SK-N-SH treated with all-trans-retinoic acid at 6 μM for 48 hours (cell line): ENCODE results near the gene KREMEN2.

ENCODE experiments used
- ATAC-seq: fragments of 200-7000 bp; cut with Tn5 transposase; 3 replicates; pipeline ENCODE4 v1.9.1; 2020; ENCODE audit warnings: mild to moderate bottlenecking, moderate library complexity
- ARNTL ChIP-seq: fragments of 450-650 bp; formaldehyde crosslinking; IDR thresholded peaks from 2 replicates; pipeline ENCODE4 v1.5.0; 2020; ENCODE audit warnings: low read depth, mild to moderate bottlenecking, moderate library complexity, borderline replicate concordance
- BACH2 ChIP-seq: fragments of 250-450 bp; sonication (Bioruptor Pico); IDR thresholded peaks from 2 replicates; pipeline ENCODE4 v1.9.0; 2021; ENCODE audit warnings: mild to moderate bottlenecking, borderline replicate concordance
- CSDC2 ChIP-seq: fragments of 250-450 bp; sonication (Bioruptor Pico); IDR thresholded peaks from 2 replicates; pipeline ENCODE4 v1.5.0; 2020; ENCODE audit warnings: mild to moderate bottlenecking, moderate library complexity
- CSRNP3 ChIP-seq: fragments of 250-450 bp; sonication (Bioruptor Pico); IDR thresholded peaks from 2 replicates; pipeline ENCODE4 v1.5.1; 2021; ENCODE audit warnings: mild to moderate bottlenecking, moderate library complexity
- ESRRG ChIP-seq: fragments of 250-450 bp; sonication (Bioruptor Pico); IDR thresholded peaks from 2 replicates; pipeline ENCODE4 v1.6.1; 2021; ENCODE audit warnings: mild to moderate bottlenecking
- GLIS3 ChIP-seq: fragments of 250-450 bp; sonication (Bioruptor Pico); IDR thresholded peaks from 2 replicates; pipeline ENCODE4 v1.5.0; 2020; ENCODE audit warnings: mild to moderate bottlenecking, moderate library complexity
- ISL1 ChIP-seq: fragments of 250-450 bp; sonication (Bioruptor Pico); IDR thresholded peaks from 2 replicates; pipeline ENCODE4 v2.1.2; 2022; ENCODE audit warnings: mild to moderate bottlenecking, moderate library complexity
- PATZ1 ChIP-seq: fragments of 250-450 bp; sonication (Bioruptor Pico); IDR thresholded peaks from 2 replicates; pipeline ENCODE4 v1.8.0; 2020; ENCODE audit warnings: mild to moderate bottlenecking, moderate library complexity, borderline replicate concordance
- POU6F1 ChIP-seq: fragments of 250-450 bp; sonication (Bioruptor Pico); IDR thresholded peaks from 2 replicates; pipeline ENCODE4 v1.8.0; 2021; ENCODE audit warnings: low read depth, mild to moderate bottlenecking, moderate library complexity, borderline replicate concordance
- PPARA ChIP-seq: fragments of 250-450 bp; sonication (Bioruptor Pico); IDR thresholded peaks from 2 replicates; pipeline ENCODE4 v1.5.0; 2020; ENCODE audit warnings: mild to moderate bottlenecking, borderline replicate concordance
- RARB ChIP-seq: fragments of 250-450 bp; sonication (Bioruptor Pico); IDR thresholded peaks from 2 replicates; pipeline ENCODE4 v1.8.0; 2021; ENCODE audit warnings: mild to moderate bottlenecking, moderate library complexity
- SNAI2 ChIP-seq: fragments of 250-450 bp; sonication (Bioruptor Pico); IDR thresholded peaks from 2 replicates; pipeline ENCODE4 v1.5.0; 2020; ENCODE audit warnings: mild to moderate bottlenecking, moderate library complexity
- TCF4 ChIP-seq: fragments of 250-450 bp; sonication (Bioruptor Pico); IDR thresholded peaks from 2 replicates; pipeline ENCODE4 v1.8.0; 2021; ENCODE audit warnings: mild to moderate bottlenecking, moderate library complexity, borderline replicate concordance
- TOX ChIP-seq: fragments of 250-450 bp; sonication (Bioruptor Pico); IDR thresholded peaks from 2 replicates; pipeline ENCODE4 v1.8.0; 2021; ENCODE audit warnings: mild to moderate bottlenecking, moderate library complexity, borderline replicate concordance
- ZC3H10 ChIP-seq: fragments of 250-450 bp; sonication (Bioruptor Pico); IDR thresholded peaks from 2 replicates; pipeline ENCODE4 v1.5.1; 2021; ENCODE audit warnings: mild to moderate bottlenecking, moderate library complexity
- ZFP3 ChIP-seq: fragments of 250-450 bp; sonication (Bioruptor Pico); IDR thresholded peaks from 2 replicates; pipeline ENCODE4 v1.5.0; 2020; ENCODE audit warnings: mild to moderate bottlenecking, moderate library complexity
- ZFP30 ChIP-seq: fragments of 450-650 bp; formaldehyde crosslinking; IDR thresholded peaks from 2 replicates; pipeline ENCODE4 v1.5.0; 2022; ENCODE audit warnings: mild to moderate bottlenecking, moderate library complexity
- ZNF565 ChIP-seq: fragments of 450-650 bp; formaldehyde crosslinking; conservative IDR thresholded peaks from 2 replicates; pipeline ENCODE4 v1.5.0; 2020; ENCODE audit warnings: low read depth, mild to moderate bottlenecking, moderate library complexity
- ZNF70 ChIP-seq: fragments of 450-650 bp; formaldehyde crosslinking; IDR thresholded peaks from 2 replicates; pipeline ENCODE4 v1.5.0; 2020; ENCODE audit warnings: mild to moderate bottlenecking, moderate library complexity
- ZNF8 ChIP-seq: fragments of 450-650 bp; formaldehyde crosslinking; IDR thresholded peaks from 2 replicates; pipeline ENCODE4 v1.5.0; 2020; ENCODE audit warnings: mild to moderate bottlenecking, moderate library complexity
- TF ChIP-seq, protein P1 (sequence below): fragments of 250-450 bp; sonication (Bioruptor Pico); IDR thresholded peaks from 2 replicates; pipeline ENCODE4 v1.5.0; 2020; ENCODE audit warnings: mild to moderate bottlenecking, moderate library complexity
- TF ChIP-seq, protein P2 (sequence below): fragments of 250-450 bp; sonication (Bioruptor Pico); IDR thresholded peaks from 2 replicates; pipeline ENCODE4 v1.5.1; 2020; ENCODE audit warnings: low read depth, mild to moderate bottlenecking, moderate library complexity

The KREMEN2 gene

DNA sequence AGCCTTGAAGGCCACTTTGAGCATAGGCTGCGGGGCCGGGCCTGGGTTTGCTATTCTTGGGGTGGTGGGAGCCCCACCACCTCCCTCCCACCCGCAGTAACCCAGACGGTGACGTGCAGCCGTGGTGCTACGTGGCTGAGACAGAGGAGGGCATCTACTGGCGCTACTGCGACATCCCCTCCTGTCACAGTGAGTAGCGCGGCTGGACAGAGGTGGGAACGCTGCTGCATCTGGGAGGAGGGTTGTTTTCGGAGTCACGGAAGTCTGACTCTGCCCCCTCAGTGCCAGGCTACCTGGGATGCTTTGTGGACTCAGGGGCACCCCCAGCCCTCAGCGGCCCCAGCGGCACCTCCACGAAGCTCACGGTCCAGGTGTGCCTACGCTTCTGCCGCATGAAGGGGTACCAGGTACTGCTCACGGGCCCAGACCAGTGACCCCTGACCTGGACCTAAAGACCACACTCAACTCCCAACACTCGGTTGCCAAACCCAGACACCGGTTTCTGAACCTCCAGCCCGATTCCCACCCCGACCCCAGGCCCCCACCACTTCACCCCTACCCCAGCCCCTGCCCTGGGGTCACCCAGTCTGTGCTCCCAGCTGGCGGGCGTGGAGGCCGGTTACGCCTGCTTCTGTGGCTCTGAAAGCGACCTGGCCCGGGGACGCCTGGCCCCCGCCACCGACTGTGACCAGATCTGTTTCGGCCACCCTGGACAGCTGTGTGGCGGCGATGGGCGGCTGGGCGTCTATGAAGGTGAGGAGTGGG, 2.1 kb downstream of the KREMEN2 start:
- ATAC-seq, result no peak
- TF ChIP-seq TCF4 (CRISPR knock-in tag) (no peak), ZNF70 (CRISPR knock-in tag) (no peak), PATZ1 (no peak), BACH2 (no peak), PPARA (CRISPR knock-in tag) (no peak), ZFP3 (CRISPR knock-in tag) (no peak)
- TF ChIP-seq, protein P1, sequence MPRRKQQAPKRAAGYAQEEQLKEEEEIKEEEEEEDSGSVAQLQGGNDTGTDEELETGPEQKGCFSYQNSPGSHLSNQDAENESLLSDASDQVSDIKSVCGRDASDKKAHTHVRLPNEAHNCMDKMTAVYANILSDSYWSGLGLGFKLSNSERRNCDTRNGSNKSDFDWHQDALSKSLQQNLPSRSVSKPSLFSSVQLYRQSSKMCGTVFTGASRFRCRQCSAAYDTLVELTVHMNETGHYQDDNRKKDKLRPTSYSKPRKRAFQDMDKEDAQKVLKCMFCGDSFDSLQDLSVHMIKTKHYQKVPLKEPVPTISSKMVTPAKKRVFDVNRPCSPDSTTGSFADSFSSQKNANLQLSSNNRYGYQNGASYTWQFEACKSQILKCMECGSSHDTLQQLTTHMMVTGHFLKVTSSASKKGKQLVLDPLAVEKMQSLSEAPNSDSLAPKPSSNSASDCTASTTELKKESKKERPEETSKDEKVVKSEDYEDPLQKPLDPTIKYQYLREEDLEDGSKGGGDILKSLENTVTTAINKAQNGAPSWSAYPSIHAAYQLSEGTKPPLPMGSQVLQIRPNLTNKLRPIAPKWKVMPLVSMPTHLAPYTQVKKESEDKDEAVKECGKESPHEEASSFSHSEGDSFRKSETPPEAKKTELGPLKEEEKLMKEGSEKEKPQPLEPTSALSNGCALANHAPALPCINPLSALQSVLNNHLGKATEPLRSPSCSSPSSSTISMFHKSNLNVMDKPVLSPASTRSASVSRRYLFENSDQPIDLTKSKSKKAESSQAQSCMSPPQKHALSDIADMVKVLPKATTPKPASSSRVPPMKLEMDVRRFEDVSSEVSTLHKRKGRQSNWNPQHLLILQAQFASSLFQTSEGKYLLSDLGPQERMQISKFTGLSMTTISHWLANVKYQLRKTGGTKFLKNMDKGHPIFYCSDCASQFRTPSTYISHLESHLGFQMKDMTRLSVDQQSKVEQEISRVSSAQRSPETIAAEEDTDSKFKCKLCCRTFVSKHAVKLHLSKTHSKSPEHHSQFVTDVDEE (CRISPR knock-in tag), result no peak

DNA sequence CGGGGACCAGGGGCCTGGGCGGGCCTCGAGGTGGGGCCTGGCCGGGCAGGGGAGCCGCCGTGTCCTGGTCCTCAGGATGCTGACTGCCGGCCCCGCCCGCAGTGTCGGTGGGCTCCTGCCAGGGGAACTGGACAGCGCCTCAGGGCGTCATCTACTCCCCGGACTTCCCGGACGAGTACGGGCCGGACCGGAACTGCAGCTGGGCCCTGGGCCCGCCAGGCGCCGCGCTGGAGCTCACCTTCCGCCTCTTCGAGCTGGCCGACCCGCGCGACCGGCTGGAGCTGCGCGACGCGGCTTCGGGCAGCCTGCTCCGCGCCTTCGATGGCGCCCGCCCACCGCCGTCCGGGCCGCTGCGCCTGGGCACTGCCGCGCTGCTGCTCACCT, 2.7 kb downstream of the KREMEN2 start:
- ATAC-seq, result no peak
- no peak for TF ChIP-seq SNAI2 (CRISPR knock-in tag)
- TF ChIP-seq, all 23 proteins: peak for 0

DNA sequence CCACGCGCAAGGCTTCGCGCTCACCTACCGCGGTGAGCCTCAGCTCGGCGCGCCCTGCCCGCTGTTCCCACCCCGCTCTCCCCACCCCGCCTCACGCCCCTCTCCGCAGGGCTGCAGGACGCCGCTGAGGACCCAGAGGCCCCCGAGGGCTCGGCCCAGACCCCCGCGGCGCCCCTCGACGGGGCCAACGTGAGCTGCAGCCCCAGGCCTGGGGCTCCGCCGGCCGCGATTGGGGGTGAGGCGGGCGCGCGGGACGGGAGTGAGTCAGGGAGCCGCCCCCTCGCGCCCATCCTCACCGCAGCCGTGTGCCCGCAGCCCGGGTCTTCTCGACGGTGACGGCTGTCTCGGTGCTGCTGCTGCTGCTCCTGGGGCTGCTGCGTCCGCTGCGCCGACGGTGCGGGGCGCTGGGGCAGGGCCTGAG, 3.1 kb downstream of the KREMEN2 start:
- no peak for ATAC-seq
- TF ChIP-seq ZFP3 (CRISPR knock-in tag) (no peak), ZNF565 (no peak), GLIS3 (CRISPR knock-in tag) (no peak), PPARA (CRISPR knock-in tag) (no peak), ZFP30 (no peak), ARNTL (CRISPR knock-in tag) (no peak), RARB (CRISPR knock-in tag) (no peak), CSRNP3 (no peak), ESRRG (CRISPR knock-in tag) (no peak), ISL1 (CRISPR knock-in tag) (no peak), PATZ1 (no peak), ZNF70 (CRISPR knock-in tag) (no peak), POU6F1 (CRISPR knock-in tag) (no peak), TOX (CRISPR knock-in tag) (no peak), BACH2 (no peak), TCF4 (CRISPR knock-in tag) (no peak), ZC3H10 (CRISPR knock-in tag) (no peak), CSDC2 (no peak), ZNF8 (CRISPR knock-in tag) (no peak)
- TF ChIP-seq, protein P2, sequence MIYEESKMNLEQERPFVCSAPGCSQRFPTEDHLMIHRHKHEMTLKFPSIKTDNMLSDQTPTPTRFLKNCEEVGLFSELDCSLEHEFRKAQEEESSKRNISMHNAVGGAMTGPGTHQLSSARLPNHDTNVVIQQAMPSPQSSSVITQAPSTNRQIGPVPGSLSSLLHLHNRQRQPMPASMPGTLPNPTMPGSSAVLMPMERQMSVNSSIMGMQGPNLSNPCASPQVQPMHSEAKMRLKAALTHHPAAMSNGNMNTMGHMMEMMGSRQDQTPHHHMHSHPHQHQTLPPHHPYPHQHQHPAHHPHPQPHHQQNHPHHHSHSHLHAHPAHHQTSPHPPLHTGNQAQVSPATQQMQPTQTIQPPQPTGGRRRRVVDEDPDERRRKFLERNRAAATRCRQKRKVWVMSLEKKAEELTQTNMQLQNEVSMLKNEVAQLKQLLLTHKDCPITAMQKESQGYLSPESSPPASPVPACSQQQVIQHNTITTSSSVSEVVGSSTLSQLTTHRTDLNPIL (CRISPR knock-in tag), result no peak
